WI38 (cell line): Measurements from ENCODE around the gene MACROD2.

Experiments used
- H3K4me3 ChIP-seq: 2 replicates; pipeline ENCODE4 v1.5.1; 2011; ENCODE audit warnings: low read depth, mild to moderate bottlenecking, control low read depth, low read length
- TF ChIP-seq, protein P1 (sequence below): IDR thresholded peaks from 2 replicates; pipeline ENCODE4 v1.5.1; 2012; ENCODE audit warnings: low read depth, mild to moderate bottlenecking, control low read depth, low read length

MACROD2 gene

DNA sequence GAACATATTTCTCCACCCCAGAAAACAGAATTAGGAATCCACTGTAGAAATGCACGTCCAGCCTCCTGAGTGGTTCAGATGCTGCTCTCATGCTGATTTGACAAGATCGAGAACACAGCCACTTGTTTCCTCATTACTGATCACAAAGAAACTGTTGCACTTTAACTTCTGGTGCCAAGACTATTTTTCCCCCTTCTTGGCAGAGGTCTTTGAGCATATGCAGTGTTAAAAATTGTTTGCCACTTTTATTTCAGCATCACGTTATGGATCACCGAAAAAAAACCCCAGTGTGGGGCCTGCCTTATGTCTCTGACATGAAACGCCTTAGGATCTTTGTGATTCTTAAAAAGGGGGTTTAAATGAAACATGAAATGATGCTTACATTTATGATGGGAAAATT lies 1511.0 kb downstream of the MACROD2 start:
- TF ChIP-seq, protein P1, sequence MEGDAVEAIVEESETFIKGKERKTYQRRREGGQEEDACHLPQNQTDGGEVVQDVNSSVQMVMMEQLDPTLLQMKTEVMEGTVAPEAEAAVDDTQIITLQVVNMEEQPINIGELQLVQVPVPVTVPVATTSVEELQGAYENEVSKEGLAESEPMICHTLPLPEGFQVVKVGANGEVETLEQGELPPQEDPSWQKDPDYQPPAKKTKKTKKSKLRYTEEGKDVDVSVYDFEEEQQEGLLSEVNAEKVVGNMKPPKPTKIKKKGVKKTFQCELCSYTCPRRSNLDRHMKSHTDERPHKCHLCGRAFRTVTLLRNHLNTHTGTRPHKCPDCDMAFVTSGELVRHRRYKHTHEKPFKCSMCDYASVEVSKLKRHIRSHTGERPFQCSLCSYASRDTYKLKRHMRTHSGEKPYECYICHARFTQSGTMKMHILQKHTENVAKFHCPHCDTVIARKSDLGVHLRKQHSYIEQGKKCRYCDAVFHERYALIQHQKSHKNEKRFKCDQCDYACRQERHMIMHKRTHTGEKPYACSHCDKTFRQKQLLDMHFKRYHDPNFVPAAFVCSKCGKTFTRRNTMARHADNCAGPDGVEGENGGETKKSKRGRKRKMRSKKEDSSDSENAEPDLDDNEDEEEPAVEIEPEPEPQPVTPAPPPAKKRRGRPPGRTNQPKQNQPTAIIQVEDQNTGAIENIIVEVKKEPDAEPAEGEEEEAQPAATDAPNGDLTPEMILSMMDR: no peak
- no peak overlapping the region for H3K4me3 ChIP-seq

- TF ChIP-seq, protein P1: no peak
- no peak overlapping the region for H3K4me3 ChIP-seq
These were observed 1511.8 kb downstream of the MACROD2 start for GRCh38 chr20:15507151-15507550.

- TF ChIP-seq, protein P1: no peak
- no peak overlapping the region for H3K4me3 ChIP-seq
These were observed 1516.2 kb downstream of the MACROD2 start for GRCh38 chr20:15511551-15511950.

DNA sequence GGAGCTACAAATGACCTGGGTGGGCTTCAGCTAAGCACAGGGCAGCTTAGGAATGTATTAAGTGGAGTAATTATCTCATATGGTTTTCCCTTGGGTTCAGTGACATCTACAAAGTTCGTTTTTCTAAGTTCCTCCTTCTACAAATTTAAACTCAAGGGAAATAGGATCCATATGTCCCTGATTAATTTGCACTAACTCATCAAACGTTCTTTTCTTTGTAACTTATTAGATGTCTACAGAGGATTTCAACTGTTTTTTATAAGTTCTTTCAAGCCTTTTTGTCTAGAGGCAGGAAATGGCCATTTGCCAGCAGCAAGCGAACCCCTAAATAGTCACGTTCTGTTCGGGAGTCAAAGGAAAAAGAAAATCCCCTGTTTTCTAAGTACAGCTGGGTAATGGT lies 1517.6 kb downstream of the MACROD2 start:
- TF ChIP-seq, protein P1: no peak

GRCh38 chr20:15515691-15516090 lies 1520.4 kb downstream of the MACROD2 start:
- TF ChIP-seq, protein P1: no peak
- H3K4me3 ChIP-seq: no peak overlapping the region

More for the DNA sequence above, 1517.6 kb downstream of the MACROD2 start:
- H3K4me3 ChIP-seq: no peak overlapping the region

DNA sequence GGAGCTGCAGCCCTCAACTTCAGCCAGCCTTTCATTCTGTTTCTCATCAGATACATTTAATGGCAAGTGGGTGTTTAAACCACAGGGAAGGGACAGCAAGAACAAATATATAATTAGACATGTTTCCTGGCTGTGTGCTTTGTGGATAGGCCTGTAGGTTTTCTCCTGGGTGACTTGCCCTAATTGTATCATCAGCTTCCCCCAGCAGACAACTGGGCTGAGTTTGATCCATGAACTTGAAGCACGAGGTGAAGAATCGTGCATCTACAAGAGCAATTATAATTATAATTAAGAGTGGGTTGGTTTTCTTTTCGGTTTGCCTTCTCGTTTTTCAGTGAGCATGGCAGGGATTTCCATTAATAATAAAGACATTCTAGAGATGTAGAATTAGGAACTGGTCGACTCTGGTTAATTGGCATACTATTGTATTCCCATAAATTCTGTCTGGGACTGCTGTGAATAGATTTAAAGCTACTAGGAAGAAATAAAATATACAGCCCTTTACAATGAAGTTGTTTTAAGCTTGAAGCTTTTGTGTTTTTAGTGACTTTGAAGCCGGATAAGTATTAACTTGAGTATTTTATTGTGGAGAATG lies 1525.7 kb downstream of the MACROD2 start:
- no peak overlapping the region for H3K4me3 ChIP-seq
- TF ChIP-seq, protein P1: no peak

DNA sequence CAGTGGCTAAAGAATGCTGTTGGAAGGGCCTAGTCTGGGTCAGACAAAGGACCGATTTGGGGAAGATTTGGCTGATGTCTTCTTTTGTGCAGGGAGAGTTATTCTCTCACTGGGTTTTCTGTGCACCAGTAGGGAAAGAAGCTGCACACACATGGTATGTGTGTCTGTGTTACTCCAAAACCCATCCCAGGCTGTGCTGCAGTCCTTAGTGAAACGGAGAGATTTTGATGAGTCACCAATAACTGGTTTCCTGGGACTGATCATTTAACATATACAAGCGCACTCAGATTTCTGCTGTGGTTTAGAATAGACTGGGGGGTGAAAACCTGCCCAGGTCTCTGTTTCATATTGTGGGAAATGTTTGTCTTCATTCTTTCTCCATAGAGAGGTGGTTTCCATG lies 1528.1 kb downstream of the MACROD2 start:
- TF ChIP-seq, protein P1: no peak
- H3K4me3 ChIP-seq: no peak overlapping the region
